Body of pancreas (tissue), 4 donors: ENCODE results near the gene AMH. TPM values are rescaled to one million over a fixed set of nuclear protein-coding genes. Genes with fewer than 3 reads are reported as not detected.
"Not testable (repeated sequence)": the region's sequence is repeated elsewhere in the genome, so short reads cannot be mapped to it uniquely, and the experiment has no call there.

Experiments used
- ATAC-seq: fragments of 150-250 bp; one replicate; pipeline ENCODE4 v1.9.1; 2016
- DNase-seq, 4 donors: peaks; one replicate each; pipeline ENCODE4 v3.0.0-alpha.2; 2019
- H3K27ac ChIP-seq, 4 donors: fragments of 200-600 bp; sonication (generic); 1 replicate in 3 of 4; 2 replicates in 1 of 4; pipeline versions ENCODE4 v1.5.1 to v1.6.1; 2016 to 2019; ENCODE audit warnings: mild to moderate bottlenecking in 1 of 4, mixed read lengths in 1 of 4, moderate library complexity in 1 of 4
- H3K27me3 ChIP-seq, 2 donors: fragments of 200-600 bp; sonication (generic); one replicate each; pipeline ENCODE4 v1.6.0; 2016; ENCODE audit warnings: mild to moderate bottlenecking in 1 of 2
- H3K36me3 ChIP-seq, 2 donors: fragments of 200-600 bp; sonication (generic); replicated peaks in 1 of 2; 2 replicates each; pipeline ENCODE4 v1.5.1; 2016; ENCODE audit warnings: low read depth in 2 of 2; ENCODE audit not compliant: insufficient read depth in 1 of 2
- H3K4me1 ChIP-seq: fragments of 200-600 bp; sonication (generic); one replicate; pipeline ENCODE4 v1.6.0; 2016
- H3K4me3 ChIP-seq, 2 donors: fragments of 200-600 bp; sonication (generic); 1 replicate in 1 of 2; 2 replicates in 1 of 2; pipeline ENCODE4 v1.5.1; 2016 to 2019
- H3K9me3 ChIP-seq, 3 donors: fragments of 200-600 bp; sonication (generic); 1 replicate in 2 of 3; 2 replicates in 1 of 3; pipeline ENCODE4 v1.5.1; 2016
- POLR2A ChIP-seq, 3 donors: fragments of 450-650 bp; IDR thresholded peaks; one replicate each; pipeline ENCODE4 v1.6.1; 2016; ENCODE audit warnings: antibody characterized with exemption in 3 of 3, mild to moderate bottlenecking in 2 of 3
- WGBS, 2 donors: methylation state at CpG; one replicate each; pipeline ENCODE4 v1.1.5; 2017; 5-methylcytosine and 5-hydroxymethylcytosine counted together
- intact Hi-C: fragments of 100-400 bp; cut with DNase I; formaldehyde crosslinking; loops from one replicate; pipeline ENCODE4 v1.15.1; 2023
- total RNA-seq, 2 donors: library from RNA; depleted of rRNA; stranded (reverse); fragments of >200 nt; gene quantifications; one replicate each; pipeline ENCODE4 v1.1.0, GENCODE V29; 2016
- TF ChIP-seq, protein P1 (sequence below), 7 experiments: fragments of 450-650 bp in 4 of 7; fragments of 200-600 bp in 3 of 7; sonication (generic) in 3 of 7; IDR thresholded peaks; one replicate each; pipeline ENCODE4 v1.5.1; 2016 to 2019; ENCODE audit warnings: antibody characterized with exemption in 7 of 7

The AMH gene
- total RNA-seq, 2 donors from 2014 or later = 0.99 to 11.7 TPM

DNA sequence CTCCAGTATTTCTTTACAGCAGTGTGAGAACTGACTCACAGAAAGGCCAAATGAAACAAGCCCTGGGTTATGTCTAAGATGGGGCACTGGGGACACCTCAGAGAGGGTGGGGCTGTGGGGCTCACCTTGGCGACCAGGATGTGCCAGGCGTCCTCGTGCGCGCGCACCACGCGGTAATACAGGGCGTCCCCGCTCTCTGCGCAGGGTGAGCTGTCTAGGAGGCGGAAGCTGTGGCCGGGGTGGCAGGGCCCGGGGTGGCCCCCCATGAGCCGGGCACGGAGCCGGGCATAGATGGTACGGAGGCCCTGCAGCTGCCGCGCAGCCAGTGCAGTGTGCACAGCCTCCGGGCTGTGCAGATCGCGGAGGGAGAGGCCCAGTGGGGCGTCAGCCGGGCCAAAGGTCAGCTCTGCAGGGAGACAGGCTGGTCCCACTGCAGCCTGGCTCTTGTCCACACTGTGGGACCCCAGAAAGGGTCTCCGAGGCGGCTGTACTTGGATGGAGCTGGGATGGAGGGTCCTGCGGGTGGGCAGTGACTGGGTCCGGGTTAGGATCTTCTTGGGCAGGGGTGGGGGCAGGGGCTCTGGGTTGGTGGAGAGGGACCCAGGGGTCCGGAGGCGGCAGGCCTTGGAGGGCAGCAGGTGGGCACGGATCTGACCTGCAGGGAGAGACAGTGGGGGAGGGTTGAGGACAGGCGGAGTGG is 29.5 kb downstream of the AMH start:
- ATAC-seq = no peak
- Histone ChIP-seq H3K9me3 (no peaks in the 10 kb centered on the region), H3K4me3 (no peak overlapping the region), H3K36me3 (no peaks in the 10 kb centered on the region), H3K27ac (no peak overlapping the region), H3K4me1 (peaks cover 29% of the 10 kb centered on the region), H3K27me3 (no peaks in the 10 kb centered on the region)
- intact Hi-C loops = no loop called here
- 80 to 83% methylated on average over 11 to 33 of the region's 33 CpGs for WGBS, 2 donors
- TF ChIP-seq, protein P1, sequence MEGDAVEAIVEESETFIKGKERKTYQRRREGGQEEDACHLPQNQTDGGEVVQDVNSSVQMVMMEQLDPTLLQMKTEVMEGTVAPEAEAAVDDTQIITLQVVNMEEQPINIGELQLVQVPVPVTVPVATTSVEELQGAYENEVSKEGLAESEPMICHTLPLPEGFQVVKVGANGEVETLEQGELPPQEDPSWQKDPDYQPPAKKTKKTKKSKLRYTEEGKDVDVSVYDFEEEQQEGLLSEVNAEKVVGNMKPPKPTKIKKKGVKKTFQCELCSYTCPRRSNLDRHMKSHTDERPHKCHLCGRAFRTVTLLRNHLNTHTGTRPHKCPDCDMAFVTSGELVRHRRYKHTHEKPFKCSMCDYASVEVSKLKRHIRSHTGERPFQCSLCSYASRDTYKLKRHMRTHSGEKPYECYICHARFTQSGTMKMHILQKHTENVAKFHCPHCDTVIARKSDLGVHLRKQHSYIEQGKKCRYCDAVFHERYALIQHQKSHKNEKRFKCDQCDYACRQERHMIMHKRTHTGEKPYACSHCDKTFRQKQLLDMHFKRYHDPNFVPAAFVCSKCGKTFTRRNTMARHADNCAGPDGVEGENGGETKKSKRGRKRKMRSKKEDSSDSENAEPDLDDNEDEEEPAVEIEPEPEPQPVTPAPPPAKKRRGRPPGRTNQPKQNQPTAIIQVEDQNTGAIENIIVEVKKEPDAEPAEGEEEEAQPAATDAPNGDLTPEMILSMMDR (IDR thresholded peaks at IDR 0.05) = no peak
- TF ChIP-seq POLR2A (IDR thresholded peaks at IDR 0.05) = no peak
- DNase-seq = no peak

DNA sequence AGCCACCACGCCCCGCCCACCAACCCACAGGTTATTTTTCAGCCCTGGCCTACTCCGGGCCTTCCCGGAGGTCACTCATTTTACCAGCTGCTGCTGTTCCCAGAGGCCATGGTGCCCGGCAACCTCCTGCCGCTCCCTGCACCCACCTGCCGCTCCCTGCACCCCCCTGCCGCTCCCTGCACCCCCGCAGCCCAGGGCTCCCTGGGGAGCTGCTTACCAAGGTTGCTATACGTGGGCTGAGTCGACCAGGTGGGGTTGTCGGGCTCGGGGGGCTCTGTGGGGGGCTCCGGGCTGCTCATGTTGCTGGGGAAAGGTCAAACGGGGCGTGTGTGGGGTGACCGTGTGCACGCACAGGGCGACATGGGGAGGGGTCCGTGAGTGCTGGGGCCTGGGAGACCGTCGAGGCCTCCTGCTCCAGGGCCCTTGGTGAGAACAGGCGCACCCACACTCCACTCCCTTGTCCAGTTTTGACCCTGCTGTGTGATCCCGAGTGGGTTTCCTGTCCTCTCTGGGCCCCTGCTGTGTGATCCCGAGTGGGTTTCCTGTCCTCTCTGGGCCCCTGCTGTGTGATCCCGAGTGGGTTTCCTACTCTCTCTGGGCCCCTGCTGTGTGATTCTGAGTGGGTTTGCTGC is 31.6 kb downstream of the AMH start:
- no peak overlapping the region for H3K4me3 ChIP-seq
- intact Hi-C loops = no loop called here
- TF ChIP-seq, protein P1 (IDR thresholded peaks at IDR 0.05) = no peak
- TF ChIP-seq POLR2A (IDR thresholded peaks at IDR 0.05) = no peak
- DNase-seq (peak; percentile 60 to 82 (median 76)), ATAC-seq (peak; percentile 59)
- no peaks in the 10 kb centered on the region for H3K36me3 ChIP-seq
- no peaks in the 10 kb centered on the region for H3K9me3 ChIP-seq
- H3K27ac ChIP-seq = no peak overlapping the region
- 48 to 62% methylated on average over 22 to 25 of the region's 26 CpGs for WGBS, 2 donors
- H3K4me1 ChIP-seq = peaks cover 13% of the 10 kb centered on the region
- H3K27me3 ChIP-seq = no peaks in the 10 kb centered on the region

DNA sequence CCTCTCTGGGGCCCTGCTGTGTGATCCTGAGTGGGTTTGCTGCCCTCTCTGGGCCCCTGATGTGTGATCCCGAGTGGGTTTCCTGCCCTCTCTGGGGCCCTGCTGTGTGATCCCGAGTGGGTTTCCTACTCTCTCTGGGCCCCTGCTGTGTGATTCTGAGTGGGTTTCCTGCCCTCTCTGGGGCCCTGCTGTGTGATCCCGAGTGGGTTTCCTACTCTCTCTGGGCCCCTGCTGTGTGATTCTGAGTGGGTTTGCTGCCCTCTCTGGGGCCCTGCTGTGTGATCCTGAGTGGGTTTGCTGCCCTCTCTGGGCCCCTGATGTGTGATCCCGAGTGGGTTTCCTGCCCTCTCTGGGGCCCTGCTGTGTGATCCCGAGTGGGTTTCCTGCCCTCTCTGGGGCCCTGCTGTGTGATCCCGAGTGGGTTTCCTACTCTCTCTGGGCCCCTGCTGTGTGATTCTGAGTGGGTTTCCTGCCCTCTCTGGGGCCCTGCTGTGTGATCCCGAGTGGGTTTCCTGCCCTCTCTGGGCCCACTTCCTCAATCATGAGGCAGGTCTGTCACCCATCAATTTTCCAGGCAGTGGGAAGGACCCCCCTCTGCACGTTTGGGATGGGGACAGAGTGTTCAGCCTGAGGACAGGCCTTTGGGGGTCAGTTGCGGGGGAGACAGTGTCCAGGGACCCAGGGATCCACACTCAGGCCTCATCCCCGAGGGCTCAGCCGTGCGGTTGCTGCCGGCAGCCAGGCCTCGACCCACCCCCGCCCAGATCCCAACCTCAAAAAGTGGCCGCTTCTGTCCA is 32.3 kb downstream of the AMH start:
- WGBS, 2 donors = 31% methylated on average over 16 of the region's 16 CpGs; no CpG with 5 or more reads in 1 of the 2 donors
- H3K4me1 ChIP-seq = peaks cover 13% of the 10 kb centered on the region
- H3K27ac ChIP-seq = peak overlapping the region in 1 of 4 donors; percentile 59
- H3K4me3 ChIP-seq, H3K27me3 ChIP-seq, intact Hi-C loops, H3K9me3 ChIP-seq, H3K36me3 ChIP-seq, DNase-seq: not testable (repeated sequence)
- peak; percentile 16 for ATAC-seq

DNA sequence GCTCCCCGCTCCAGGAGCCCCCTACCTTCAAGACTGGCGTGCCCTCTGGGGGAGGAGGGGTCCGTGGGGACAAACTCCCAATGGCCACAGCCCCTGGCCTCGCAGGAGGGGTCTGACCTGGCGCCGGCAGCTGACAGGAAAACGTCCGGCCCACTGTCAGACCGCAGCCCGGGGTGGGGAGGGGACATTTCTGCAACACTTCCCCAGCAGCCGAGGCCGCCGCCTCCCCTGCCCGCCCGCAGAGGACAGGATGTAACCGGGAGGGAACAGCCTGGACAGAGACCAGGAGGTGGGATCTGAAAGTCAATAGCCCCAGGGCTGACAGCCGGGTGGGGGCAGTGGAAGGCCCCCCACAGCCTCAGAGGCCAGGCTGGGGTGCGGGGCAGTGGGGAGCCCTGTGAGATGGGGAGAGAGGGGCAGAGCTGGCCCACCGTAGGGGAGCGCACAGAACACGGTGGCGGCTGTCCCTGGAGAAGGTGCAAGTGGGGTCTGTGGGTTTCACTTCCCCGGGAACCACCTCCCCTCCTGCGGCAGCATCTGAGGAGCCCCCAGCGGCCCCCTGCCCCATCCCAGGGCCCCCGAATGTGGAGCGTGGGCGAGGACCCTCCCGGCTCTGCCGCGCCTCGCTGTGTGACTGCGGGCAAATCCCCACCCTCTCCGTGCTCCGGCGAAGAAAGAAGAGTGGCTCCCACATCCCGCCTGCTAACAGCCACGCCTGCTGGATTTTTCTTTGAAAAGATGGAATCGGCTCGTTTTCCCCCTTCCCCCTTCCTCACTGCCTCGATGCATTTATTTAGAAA is 33.1 kb downstream of the AMH start, which contains the start of gene PEAK3:
TSS of gene PEAK3 (minus strand) at position 114 of the 800 bp plus-strand sequence. CDS start 1,244 bp downstream, outside the sequence.
- Histone ChIP-seq H3K9me3 (no peaks in the 10 kb centered on the region), H3K4me1 (peaks cover 13% of the 10 kb centered on the region), H3K27ac (peak within 1 kb of the TSS in 1 of 4 donors; percentile 59), H3K4me3 (no peak within 1 kb of the TSS), H3K36me3 (no peaks in the 10 kb centered on the region), H3K27me3 (no peaks in the 10 kb centered on the region)
- peak; percentile 25 for ATAC-seq
- intact Hi-C loops = no loop called here
- 32 to 47% methylated on average over 21 to 40 of the region's 41 CpGs for WGBS, 2 donors
- peak; percentile 31 to 78 (median 54) for DNase-seq
- TF ChIP-seq POLR2A (IDR thresholded peaks at IDR 0.05) = peak in 1 of 3 donors; percentile 37
- TF ChIP-seq, protein P1 (IDR thresholded peaks at IDR 0.05) = no peak
